CD4-positive, alpha-beta T cell treated with Interferon alpha-2 for 1 hour (primary cell): ENCODE data around the gene UPK3BL1.
"Not testable (repeated sequence)": the region's sequence is repeated elsewhere in the genome, so short reads cannot be mapped to it uniquely, and the experiment has no call there.

ENCODE experiments used
- DNase-seq, 2 donors: peaks; one replicate each; pipeline ENCODE4 v3.0.0-alpha.2; 2020 to 2022

Gene UPK3BL1, protein sequence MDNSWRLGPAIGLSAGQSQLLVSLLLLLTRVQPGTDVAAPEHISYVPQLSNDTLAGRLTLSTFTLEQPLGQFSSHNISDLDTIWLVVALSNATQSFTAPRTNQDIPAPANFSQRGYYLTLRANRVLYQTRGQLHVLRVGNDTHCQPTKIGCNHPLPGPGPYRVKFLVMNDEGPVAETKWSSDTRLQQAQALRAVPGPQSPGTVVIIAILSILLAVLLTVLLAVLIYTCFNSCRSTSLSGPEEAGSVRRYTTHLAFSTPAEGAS

DNA sequence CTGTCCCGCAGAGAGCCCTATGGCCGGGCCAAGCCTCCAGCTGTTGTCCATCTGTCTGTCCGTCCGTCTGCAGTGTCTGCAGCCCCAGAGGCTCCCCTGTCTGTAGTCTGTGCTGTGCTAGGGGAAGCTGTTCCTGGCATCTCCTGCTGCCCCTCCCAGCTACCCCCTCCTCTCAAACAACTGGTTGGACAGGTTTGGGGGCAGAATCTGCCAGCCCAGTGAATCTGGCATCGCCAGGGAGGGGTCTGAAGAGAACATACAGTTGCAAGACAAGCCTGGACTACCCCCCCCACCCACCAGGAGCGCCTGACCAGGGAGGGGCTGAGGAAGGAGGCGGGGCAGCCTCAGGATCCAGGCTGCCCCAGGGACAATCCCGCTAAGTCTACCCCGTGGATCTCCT lies at the start of gene UPK3BL1:
UPK3BL1 (minus strand) TSS at position 101 of the 400 bp plus-strand sequence; CDS start at position 51, 50 bp downstream.
- DNase-seq, result not testable (repeated sequence)

GRCh38 chr7:102690602-102691001 lies 48.0 kb upstream of the UPK3BL1 start:
- DNase-seq, result not testable (repeated sequence)

DNA sequence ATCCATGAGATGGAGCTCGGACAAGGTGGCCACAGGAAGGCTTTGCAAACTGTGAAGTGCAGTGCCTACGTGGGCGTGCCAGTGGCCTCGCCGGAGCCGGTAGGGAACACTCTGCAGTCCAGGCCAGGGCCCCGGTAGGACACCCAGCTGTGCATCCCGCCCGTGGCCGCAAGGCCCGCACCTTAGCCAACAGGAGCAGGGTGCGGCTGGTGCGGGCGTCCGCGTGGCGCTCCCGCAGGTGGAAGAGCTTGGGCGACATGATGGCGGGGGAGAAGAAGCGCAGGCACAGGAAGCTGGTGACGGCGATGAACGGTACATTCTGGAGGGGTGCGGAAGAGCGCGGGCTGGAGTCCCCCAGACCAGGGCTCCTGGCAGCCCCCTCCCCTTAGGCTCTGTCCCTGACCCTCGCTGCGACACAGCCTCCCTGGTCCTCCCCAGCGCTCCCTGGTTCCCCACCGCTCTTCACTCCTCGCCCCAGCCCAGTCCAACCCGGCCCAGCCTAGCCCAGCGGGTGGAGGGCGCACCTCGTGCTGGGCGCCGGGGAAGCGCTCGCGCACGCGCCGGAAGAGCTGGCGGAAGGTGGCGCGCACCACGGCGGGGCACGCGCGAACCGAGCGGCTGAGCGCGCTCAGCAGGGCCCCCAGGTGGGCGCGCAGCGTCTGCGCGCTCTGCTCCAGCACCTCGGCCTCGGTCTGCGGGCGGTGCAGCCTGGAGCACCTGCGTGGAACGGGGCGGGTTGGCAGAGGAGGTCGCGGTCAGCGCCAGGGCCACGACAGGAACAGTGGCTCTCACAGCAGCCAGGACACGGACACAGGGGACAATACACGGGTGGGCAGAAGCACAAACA lies 47.1 kb upstream of the UPK3BL1 start:
- not testable (repeated sequence) for DNase-seq

DNA sequence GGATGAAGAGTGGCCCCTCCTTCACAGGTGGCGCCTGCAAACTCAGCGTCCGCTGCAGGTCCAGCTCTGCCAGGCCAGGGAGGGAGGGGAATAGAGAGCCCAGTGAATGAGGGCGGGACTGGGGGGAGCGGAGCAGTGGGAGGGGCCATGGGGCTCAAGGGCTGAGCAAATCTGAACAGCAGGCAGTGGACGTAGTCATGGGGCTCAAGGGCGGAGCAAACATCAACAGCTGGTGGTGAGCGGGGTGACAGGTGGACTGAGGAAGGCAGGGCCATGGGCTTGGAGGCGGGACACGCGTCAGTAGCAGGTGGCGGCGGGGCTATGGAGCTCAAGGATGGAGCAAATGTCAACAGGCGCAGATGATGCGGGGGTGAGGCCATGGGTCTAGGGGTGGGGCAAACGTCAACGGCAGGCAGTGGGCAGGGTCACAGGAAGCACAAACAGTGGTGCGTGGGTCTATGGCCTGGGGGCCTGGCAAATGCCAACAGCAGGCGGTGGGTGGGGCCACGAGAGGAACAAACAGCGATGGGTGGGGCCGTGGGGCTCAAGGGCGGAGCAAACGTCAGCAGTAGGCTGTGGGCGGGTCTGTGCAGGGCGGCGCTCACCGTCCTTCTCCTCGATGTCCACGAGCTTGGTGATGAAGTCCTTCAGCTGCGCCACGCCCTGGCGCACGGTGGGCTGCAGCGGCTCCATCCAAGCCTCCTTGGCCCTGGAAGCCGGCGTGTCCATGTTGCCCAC lies 45.9 kb upstream of the UPK3BL1 start:
- not testable (repeated sequence) for DNase-seq

DNA sequence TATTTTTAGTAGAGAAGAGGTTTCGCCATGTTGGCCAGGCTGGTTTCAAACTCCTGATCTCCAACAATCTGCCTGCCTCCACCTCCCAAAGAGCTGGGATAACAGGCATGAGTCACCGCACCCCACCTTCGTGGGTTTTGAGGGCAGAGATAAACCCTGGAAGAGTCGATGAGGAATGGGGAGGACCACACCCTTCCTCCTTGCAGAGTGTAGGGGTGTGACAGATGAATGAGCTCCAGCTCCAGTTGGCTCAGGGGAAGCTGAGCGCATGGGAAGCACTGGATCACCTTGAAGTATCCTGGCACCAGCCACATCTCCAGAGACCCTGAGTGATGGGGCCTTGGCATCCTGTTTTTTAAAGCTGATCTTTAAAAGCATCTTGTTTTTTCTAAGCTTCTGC lies 40.0 kb upstream of the UPK3BL1 start:
- not testable (repeated sequence) for DNase-seq

DNA sequence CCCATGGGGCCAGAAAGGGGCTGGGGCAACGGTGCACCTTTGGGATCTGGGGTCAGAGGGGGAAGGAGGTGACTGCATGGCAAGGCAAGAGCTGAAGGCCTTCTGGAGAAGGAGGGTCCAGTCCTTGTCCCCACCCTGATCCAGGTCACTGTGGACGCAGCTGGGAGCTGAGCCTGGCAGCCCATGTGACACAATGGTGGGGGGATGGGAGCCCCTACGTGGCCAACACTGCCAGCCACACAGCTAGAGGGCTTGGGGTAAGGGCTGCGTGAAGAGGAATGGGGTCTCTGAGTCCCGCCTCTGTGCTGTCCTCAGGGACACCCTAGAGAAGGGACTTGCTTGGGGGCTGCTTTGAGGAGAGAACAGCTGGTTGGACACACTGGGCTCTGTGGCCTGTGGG lies 38.2 kb upstream of the UPK3BL1 start:
- not testable (repeated sequence) for DNase-seq

DNA sequence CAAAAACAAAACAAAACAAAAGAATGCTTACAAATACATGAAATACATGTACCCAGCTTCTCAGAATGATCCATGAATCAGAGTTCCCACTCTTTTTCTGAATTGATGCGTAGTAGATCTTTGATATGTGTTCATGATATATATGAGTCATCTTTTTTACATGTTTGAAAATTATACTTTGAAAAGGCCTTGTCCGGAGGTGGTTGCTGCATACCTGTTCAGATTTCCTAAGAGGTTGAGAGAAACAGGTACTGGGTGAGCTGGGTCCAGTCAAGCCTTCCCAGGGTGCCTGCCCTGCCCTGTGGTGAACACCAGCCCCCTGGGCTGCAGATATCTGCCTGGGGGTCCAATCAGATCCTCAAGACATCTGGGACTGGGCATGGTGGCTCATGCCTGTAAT lies 33.0 kb upstream of the UPK3BL1 start:
- DNase-seq, result not testable (repeated sequence)

DNA sequence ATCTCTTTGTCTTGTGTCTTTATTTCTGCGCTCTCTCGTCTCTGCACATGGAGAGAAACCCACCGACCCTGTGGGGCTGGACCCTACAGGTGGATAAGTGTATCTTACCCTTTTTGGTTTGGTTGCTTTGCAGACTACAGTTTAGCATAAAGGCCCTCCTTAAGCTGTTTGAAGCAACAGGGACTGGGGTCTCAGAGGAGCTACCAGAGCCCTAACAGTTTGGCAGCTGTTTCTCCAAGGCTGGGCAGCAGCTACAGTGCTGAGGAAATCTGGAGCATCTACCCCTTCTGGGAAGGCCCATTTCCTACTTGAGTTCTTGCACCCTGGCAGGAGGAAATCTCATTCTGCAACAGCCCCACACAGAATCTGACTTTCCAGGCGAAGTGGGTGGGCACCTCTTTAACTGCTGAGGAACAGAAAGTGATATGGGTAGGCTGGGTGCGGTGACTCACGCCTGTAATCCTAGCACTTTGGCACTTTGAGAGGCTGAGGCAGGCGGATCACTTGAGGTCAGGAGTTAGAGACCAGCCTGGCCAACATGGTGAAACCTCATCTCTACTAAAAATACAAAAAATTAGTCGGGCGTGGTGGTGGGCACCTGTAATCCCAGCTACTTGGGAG lies 31.0 kb upstream of the UPK3BL1 start:
- not testable (repeated sequence) for DNase-seq

DNA sequence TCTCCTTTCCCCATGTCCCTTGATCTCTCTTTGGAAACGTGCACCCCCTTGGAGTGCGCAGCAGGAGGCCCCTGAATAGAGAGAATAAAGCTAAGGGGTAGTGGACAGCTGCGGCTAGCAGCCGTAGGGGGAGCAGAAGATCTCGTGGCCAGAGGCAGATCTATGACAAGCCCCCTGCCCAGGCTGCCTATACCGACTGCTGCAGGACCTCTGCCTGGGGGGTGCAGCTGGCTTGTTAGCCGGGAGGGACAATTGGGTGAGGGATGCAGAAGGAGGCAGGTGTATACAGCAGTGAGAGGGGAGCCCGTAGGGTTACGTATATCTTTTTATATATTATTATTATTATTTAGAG lies 29.3 kb upstream of the UPK3BL1 start:
- not testable (repeated sequence) for DNase-seq

DNA sequence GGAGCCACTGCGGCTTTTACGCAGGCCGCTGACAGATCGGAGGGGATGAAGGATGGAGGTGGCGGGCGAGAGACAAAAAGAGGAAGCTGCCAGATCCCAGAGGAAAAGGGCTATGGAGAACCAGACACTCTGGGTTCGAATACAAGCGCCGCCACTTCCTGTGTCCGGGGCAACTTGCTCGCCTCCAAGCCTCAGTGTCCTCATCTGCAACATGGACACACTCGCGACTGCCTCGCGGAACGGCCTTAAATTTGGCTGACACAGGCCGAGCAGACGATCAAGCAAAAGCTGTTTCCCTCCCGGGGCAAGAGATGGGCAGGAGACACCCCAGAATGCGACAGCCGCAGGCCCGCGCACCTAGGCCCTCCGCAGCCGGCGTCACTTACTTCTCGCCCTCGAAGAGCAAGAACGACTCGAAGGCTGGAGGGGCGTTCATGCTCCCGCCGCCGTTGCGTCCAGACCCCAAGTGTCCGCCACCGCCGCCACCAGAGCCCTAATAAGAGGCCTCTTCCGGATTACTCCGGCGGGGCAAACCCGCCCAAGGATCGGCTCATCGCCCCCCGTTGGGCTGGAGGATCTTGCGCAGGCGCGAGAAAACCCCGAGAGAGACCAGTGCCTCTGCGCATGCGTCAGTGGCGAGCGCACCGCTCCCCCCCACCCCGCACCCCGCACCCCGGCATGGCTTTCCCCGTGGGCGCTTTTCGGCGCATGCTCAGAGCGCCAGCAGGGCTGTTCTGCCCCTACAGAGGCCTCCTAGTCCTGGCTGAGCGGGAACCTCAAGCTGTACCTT lies 28.8 kb upstream of the UPK3BL1 start, which contains the start of gene POLR2J2:
POLR2J2 (minus strand) TSS at position 498 of the 790 bp plus-strand sequence; CDS start at position 436, 62 bp downstream.
- DNase-seq, result peak in 1 of 2 donors; percentile 98

DNA sequence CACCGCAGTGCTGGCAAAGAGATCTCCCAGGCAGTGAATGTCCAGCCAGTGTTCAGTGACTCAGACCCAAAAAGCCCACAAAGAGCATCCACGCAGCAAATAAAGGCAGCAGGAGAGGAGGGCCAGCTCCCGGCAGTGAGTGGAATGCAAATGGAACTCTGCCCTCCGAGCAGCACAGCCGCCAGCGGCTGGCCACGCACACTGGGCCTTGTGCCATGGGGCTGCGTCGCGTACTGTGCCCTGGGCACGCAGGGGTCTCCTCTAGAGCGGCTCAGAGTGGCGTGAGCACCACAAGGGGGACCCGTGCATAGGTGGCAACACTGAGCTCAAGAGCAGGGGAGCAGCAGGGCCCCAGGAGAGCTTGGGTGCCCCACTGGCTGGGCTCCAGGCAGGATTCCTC lies 24.9 kb upstream of the UPK3BL1 start:
- DNase-seq, result not testable (repeated sequence)

DNA sequence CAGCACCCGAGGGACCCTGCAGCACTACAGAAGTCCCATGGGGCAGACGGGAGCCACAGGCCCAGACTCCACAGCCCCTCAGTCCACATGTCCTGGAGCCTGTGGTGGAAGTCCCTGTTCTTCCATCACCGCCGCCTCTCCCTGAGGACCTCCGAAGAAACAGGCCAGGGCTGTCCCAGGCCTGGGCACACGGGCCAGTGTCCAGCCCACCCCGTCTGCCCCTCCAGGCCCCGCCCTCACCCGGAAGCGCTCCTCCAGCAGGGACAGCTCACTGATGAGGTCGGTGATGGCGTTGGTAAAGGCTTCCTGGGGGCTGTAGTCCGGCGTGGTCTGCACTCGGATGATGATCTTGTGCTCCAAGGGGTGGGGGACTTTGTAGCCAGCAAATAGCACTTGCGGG lies 24.3 kb upstream of the UPK3BL1 start:
- not testable (repeated sequence) for DNase-seq

- DNase-seq, result not testable (repeated sequence)
Measured at GRCh38 chr7:102664765-102665164, 22.2 kb upstream of the UPK3BL1 start.

DNA sequence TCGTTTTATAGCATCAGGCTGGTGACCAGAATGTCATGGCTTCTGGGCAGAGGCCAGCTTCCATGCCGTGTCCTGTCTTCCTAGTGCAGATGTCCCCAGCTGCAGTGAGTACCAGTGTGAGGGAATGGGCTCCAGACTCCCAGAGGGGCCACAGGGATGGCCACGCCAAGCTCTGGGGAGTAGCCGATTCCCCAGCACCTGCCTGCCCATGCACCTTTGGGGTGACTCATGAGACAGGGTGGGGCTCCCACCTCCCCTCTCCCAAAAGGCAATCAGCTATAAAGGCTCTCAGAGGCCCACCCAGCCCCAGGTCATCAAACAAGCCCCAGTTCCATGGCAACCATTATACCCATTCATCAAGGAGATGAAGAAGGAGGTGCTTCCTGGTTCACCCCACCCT lies 7.3 kb upstream of the UPK3BL1 start, which contains the start of gene SPDYE2B:
SPDYE2B (plus strand) TSS at position 396 of the 400 bp plus-strand sequence. CDS start 2,030 bp downstream, outside the sequence.
- DNase-seq, result not testable (repeated sequence)

- DNase-seq, result not testable (repeated sequence)
Measured at GRCh38 chr7:102647813-102648212, 5.2 kb upstream of the UPK3BL1 start.

GRCh38 chr7:102643404-102643803 lies 813 bp upstream of the UPK3BL1 start:
- not testable (repeated sequence) for DNase-seq

GRCh38 chr7:102638848-102639247 lies 3.7 kb downstream of the UPK3BL1 start:
- DNase-seq, result not testable (repeated sequence)

DNA sequence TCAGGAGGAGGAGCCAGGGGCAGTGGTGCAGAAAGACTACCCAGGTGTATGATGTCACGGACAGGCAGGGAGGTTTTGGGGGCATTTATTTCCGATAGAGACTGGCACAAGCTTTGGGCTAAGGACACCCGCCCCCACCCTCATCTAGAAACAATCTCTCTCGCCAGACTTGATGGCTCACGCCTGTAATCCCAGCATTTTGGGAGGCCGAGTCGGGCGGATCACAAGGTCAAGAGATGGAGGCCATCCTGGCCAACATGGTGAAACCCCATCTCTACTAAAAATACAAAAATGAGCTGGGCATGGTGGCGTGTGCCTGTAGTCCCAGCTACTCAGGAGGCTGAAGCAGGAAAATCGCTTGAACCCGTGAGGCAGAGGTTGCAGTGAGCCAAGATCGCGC lies 5.6 kb downstream of the UPK3BL1 start:
- not testable (repeated sequence) for DNase-seq

DNA sequence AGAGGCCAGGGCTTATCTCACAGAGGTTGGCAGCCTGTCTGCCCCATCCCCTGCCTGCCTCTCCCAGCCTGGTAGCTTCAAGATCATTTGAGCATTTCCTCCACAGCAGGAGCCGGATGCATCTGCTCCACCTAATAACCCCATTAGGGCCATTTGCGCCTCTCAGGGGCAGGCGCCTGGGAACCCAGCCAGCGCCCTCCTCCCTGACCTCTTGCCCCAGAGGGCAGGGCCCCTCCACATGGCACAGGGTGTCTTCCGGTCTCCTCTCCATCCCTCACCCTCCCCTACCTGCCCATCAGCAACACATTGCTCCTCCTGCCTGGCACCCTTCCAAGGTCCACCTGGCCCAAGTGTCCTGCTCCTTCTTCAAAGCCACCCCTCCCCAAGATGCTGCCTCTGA lies 7.2 kb downstream of the UPK3BL1 start:
- not testable (repeated sequence) for DNase-seq

DNA sequence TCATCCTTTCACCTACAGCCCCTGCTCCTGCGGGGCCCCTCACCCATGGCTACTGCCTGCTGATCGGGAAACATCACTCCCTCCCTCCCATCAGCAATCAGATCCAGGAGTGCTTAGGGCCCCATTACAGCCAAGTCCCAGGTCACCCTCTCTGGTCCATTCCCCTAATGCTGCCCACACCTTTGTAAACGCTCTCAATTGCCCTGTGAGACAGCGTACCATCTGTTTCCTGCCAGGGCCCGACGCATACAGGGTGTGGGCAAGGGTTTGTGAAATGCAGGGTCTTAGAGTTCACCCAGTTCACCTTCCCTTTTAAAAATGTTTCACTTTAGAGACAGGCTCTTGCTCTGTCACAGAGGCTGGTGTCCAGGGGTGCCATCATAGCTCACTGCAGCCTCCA lies 8.3 kb downstream of the UPK3BL1 start:
- not testable (repeated sequence) for DNase-seq

DNA sequence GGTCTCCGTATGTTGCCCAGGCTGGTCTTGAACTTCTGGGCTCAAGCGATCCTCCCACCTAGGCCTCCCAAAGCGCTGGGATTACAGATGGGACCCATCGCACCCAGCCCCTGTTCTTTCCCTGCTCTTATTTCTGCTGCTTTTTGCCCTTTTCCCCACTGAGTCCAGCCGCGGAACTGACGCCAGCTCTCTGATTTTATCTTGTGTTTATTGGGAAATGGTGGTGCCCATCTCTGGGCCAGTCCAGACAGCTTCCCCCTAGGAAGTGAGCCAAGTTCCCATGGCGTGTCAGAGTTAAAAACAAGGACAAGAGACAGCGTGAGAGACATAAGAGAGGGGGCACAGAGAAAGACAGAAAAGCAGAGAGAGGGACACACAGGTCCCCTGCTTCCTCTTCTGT lies 12.0 kb downstream of the UPK3BL1 start:
- DNase-seq, result not testable (repeated sequence)
